HG03103 (cell line): ENCODE results near the gene ANKRD7.
A peak's percentile ranks its signal among the peaks of the same experiment; 100 is the strongest.
"Not testable (repeated sequence)": the region's sequence is repeated elsewhere in the genome, so short reads cannot be mapped to it uniquely, and the experiment has no call there.

Source experiments
- ATAC-seq: cut with Tn5 transposase; IDR thresholded peaks from one replicate; pipeline ENCODE4 v1.9.1; 2021; ENCODE audit warnings: low read depth; ENCODE audit not compliant: unreplicated experiment

Gene ANKRD7

DNA sequence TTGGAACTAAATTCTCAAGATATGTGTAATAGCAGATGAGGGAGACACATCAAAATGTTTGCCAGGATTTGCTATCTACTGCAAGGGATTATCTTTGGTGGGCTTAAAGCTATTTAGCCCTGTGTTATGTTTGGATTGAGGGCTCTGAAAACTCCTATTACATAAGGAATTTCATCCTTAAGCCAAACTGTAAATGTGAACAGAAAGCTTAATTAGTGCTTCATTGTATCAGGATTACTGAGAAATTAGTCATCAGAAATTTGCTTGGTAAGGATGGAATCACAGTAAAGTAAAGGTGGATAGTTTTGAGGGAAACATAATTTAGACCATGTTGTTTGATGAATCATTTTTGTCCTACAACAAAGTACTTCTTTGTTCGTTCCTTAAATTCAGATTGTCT is 8.3 kb downstream of the ANKRD7 start:
- ATAC-seq, result no peak

DNA sequence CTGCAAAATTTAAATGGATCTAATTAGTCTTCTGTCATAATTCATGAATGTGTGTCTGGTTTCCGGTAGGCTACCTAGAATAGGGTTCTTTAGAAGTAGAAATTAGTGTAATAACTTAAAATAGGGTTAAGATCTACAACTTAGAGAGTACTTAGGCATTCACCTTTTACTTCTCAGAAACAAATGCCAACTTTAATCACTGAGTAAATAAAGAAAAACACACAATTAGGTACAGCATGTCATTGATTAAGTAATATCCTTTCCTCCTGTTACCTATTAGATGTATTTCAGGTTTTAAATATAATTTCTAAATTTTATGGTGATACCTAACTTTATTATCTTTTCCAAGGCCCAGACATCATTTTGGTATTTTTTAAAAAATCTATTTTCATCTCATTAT is 9.3 kb downstream of the ANKRD7 start:
- ATAC-seq, result no peak

DNA sequence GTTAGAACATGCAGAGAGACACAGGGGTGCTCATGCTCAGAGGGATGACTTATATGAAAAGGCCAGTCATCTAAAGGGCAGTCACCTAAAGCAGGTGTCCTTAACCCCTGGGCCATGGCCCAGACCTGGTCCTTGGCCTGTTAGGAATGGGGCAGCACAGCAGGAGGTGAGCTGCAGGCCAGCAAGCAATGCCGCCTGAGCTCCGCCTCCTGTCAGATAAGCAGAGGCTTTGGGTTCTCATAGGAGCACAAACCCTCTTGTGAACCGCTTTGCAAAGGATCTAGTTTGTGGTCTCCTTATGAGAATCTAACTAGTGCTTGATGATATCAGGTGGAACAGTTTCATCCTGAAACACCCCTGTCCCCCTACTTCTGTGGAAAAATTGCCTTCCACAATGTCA is 14.5 kb downstream of the ANKRD7 start:
- ATAC-seq, result no peak

DNA sequence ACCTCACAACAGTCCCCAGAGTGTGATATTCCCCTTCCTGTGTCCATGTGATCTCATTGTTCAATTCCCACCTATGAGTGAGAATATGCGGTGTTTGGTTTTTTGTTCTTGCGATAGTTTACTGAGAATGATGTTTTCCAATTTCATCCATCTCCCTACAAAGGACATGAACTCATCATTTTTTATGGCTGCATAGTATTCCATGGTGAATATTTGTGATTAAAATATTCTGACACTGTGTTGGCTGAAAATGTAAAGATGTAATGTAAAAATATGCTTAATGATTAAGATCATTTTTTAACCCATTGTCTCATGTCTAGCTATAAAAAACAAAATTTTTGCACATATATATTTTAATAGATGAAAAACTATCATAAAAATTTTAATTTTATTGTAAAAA is 15.8 kb downstream of the ANKRD7 start:
- ATAC-seq, result not testable (repeated sequence)

DNA sequence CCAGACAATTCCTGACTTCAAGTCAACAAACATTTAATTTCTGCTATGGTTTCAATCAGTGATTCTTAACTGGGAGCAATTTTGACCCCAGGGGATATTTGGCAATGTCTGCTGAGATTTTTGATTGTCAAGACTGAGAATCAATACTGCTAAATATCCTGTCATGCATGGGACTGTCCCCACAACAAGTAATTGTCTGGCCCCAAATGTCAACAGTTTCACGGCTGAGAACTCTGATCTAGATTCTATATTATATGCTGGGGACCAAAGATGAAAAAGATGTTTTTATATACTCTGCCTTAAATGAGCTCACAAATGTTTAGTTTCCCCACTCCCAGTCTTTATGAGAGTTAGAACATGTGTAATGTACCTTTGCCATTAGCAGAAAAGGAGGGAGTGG is 19.2 kb downstream of the ANKRD7 start:
- no peak for ATAC-seq

DNA sequence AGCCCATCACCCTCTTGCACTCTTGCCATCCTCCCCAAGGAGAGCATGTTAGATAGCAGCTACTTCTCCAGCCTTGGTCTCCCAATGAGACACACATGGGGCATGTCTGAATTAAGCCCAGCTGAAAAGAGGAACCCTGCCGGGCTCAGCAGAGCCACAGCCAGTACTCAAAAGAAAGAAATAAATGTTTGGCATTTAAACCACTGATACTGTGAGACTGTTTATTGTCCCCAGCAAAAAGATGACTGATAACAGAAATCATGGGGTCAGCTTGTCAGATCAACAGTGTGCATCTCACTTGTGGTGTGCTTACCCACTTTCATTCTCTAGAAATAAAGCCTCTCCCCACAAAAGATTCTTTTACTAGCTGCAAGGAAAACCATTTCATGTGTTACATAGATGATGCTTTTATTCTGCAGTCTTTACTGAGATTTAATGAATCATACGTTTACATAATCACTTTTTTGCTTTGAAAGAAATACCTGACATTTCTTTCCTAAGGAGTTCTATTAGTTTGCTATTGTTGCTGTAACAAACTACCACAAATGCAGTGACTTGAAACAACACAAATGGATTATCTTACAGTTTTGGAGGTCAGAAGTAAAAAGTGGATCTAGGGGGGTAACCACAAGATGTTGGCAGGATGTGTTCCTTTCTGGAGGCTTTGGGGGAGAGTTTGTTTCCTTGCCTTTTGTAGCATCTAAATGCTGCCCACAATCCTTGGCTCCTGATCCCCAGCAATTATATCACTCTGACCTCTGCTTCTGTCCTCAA is 20.9 kb downstream of the ANKRD7 start:
- peak; percentile 68 for ATAC-seq

DNA sequence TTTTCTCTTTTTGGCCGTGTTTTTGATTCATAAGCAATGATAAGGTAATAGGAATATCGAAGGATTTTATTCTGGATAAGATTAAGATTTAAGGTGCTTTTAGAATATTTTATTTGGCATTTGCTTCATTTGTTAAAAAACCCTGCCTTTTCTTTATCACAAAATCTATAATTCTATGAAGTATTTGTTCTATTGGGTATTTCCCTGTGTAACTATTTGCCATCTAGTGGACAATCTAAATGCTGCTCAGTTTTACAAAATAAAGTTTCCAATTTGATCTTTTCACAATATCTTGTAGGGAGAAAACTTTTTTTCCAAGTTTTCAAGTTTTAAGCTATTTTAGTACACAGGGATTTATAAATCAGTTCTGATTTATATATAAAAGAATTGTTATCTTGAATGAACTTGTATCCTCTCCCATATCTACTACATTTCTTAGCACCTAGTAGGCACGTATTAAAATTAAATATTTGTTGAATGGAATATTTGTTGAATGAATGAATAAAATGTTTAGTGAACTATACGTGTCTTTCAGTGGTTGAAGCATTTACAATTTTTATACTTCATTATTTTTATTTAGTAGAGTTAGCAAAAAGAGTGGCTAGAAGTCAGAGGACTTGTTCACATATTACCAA is 26.5 kb downstream of the ANKRD7 start:
- ATAC-seq, result no peak

DNA sequence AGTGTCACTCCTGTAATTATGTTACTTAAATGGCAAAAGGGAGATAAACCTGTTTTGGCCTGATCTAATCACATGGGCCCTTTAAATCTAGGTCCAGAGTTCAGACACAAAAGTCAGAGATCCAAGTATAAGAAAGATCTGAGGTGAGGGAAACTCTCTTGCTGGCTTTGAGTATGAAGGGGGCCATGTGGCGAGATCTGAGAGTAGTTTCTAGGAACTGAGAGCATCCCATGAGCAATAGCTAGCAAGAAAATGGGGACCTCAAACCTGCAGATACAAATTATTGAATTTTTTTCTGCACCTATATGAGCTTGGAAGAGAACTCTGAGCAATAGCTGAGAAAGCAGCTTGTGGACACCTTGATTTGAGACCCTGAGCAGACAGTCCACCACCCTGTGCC is 27.6 kb downstream of the ANKRD7 start:
- peak; percentile 46 for ATAC-seq

DNA sequence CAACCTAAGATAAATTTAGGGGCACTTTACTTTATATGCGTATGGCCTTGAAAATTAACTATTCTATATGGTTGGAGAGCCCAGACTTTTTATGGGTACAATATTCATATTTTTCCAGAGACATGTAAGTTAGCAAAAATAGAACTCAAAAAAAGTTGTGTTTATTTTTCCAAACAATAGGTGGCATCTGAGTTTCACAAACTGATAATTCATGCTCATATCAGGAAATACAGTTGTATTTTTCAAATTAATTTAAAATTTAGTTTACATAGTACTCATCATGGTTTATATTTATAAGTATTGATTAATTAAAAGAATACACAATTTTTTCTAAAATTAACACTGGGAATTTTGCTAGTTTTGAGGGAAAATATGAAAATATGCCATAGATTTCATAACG is 34.6 kb downstream of the ANKRD7 start:
- no peak for ATAC-seq

DNA sequence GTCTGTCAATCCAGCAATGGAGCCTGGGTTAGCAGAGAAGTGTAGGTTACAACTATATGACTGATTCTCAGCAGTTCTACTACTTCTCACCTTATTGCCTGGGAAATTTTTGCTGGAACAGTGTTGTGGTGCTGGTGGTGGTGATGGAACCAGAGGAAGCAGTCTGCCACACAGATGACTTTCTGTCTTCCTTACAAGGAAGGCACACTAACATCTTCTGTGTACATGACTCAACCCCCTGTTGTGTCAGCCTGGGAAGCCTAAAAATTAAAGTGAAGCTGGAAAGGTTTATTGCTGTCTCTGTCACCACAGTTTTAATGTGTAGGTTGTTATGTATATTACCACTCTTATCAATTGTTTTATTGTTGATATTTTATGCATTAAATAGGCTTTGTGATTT is 40.3 kb downstream of the ANKRD7 start:
- no peak for ATAC-seq

DNA sequence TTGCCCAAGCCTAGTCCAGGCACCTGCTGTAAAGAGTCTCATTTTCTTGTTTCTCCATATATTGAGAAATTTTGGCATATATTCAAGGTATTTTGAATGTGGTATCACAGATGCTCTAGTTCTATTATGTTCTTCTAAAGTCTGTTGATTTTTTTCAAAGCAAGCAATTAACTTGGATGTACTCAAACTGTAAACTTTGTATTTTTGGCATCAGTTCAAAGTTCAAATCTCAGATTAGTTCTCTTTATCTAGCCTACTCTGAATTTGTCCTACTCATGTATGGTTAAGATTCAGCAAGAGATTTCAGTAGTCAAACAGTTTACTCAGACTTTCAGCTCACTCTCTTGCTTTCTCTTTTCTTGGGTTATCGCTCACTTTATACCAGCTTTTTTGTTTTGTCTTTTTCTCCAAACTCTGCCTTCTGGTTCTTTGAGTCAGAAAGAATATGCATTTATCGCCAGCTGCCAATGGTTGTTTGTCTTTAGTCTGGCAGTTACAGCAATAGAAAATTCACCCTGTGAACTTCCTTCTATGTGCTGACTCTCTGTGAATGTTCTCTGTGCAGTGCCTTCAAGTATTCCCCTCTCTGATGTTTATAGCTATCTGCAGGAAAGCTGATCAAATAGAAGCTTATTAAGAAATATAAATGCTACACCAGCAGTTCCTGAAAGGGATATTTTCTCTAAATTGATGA is 56.0 kb downstream of the ANKRD7 start:
- ATAC-seq, result no peak

DNA sequence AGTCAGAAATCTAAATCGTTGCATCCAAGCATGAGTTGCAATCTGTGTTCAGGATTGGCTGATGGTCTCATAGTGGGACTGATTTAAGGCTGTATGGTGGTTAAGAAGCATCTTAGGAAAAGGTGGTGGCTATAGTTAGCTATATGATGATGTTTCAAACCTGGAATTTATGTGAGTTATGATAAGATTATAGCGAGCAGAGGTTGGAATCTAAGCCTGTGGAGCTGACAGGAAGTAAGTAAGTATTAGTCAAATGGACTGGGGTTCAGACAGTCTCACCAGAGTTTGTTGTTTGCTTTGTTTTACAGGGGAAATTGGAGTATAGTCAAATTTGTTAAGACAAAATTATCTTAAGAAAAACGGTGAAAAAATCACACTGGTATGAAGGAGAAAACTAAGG is 56.7 kb downstream of the ANKRD7 start:
- no peak for ATAC-seq

DNA sequence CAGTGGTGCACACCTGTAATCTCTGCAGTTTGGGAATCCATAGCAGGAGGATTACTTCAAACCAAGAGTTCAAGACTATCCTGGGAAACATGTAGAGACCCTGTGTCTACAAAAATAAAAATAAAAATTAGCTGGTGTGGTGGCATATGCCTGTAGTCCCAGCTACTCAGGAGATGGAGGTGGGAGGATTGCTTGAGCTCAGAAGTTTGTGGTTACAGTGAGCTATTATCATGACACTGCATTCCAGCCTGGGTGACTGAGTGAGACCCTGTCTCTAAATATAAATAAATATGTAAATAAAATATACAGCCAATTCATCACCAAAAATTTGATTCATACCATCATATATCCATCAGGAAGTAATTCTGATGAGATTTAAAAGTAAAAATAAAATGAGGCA is 60.9 kb downstream of the ANKRD7 start:
- ATAC-seq, result no peak

DNA sequence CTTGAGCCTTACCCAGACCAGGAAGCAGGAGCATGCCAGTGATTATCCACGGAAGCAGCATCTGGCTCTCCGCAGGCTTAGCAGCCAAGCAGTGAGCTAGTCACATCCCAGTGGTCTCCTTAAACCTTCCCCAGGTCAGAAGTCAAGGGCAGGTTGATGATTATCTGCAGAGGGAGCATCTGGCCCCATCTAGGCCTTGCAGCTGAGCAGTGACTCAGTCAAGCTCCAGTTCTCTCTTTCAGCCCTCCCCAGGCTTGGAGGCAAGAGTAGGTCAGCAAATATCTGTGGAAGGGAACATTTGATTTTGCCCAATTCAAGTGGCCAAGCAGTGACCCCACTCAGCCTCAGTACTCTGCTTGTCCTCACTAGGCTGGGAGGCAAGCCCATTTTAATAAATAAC is 61.6 kb downstream of the ANKRD7 start:
- no peak for ATAC-seq

DNA sequence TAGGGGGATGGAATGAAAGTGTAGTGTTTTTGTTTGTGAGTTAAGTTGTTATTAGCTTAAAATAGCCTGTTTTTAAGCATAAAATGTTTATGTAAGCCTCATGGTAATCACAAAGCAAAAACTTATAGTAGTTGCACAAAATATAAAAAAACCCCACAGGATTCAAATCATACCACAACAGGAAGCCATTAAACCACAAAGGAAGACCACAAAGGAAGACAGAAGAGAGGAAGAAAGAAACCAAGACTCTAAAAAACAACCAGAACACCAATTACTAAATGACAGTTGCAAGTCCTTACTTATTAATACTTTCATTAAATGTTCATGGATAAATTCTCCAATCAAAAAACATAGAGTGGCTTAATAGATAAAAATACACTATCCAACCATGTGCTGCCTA is 63.6 kb downstream of the ANKRD7 start:
- peak; percentile 85 for ATAC-seq

DNA sequence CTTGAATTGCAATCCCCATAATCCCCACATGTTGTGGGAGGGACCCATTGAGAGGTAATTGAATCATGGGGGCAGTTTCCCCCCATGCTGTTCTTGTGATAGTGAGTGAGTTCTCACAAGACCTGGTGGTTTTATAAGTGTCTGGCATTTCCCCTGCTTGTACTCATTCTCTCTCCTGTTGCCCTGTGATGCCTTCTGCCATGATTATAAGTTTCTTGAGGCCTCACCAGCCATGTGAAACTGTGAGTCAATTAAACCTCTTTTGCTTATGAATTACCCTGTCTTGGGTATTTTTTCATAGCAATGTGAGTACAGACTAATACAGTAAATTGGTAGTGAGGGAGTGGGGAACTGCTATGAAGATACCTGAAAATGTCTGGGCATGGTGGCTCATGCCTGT is 65.0 kb downstream of the ANKRD7 start:
- no peak for ATAC-seq
